Panc1 (cell line): ENCODE data around the gene DUSP16. TPM values are rescaled to one million over a fixed set of nuclear protein-coding genes. Genes with fewer than 3 reads are reported as not detected.

Experiments
- ATAC-seq: fragments of 200-7000 bp; cut with Tn5 transposase; 2 replicates; pipeline ENCODE4 v1.9.1; 2020; ENCODE audit warnings: mild to moderate bottlenecking, moderate library complexity
- BruUV-seq: library from RNA; stranded (reverse); fragments of 400-500 nt; replicated peaks from 2 replicates; lab custom pipeline; 2021; lab: Mats Ljungman, UMichigan
- CTCF ChIA-PET: fragments of 300-600 bp; sonication (Branson Sonifier 250); formaldehyde crosslinking; loops from one replicate; lab custom pipeline; 2022; ENCODE audit warnings: antibody characterized with exemption; lab: Charles Lee
- POLR2A ChIA-PET: fragments of 300-600 bp; sonication (Branson Sonifier 250); formaldehyde crosslinking; loops from one replicate; lab custom pipeline; 2022; ENCODE audit warnings: antibody characterized with exemption; lab: Charles Lee
- DNase-seq: peaks from one replicate; pipeline ENCODE4 v3.0.0-alpha.2; 2010; ENCODE audit warnings: low read depth, low spot score
- H3K27ac ChIP-seq: 2 replicates; pipeline ENCODE4 v1.5.1; 2011; ENCODE audit warnings: mild to moderate bottlenecking, low read length, inconsistent platforms
- H3K27me3 ChIP-seq: fragments of 200-500 bp; sonication (Bioruptor generic); 2 replicates; pipeline ENCODE4 v1.6.0; 2014; ENCODE audit warnings: low read length, inconsistent platforms; ENCODE audit not compliant: control insufficient read depth, insufficient read depth
- H3K36me3 ChIP-seq: fragments of 200-500 bp; sonication (Bioruptor generic); 2 replicates; pipeline ENCODE4 v1.5.1; 2014; ENCODE audit warnings: inconsistent platforms, mild to moderate bottlenecking, low read length, moderate library complexity; ENCODE audit not compliant: control insufficient read depth, insufficient read depth
- H3K4me1 ChIP-seq: 2 replicates; pipeline ENCODE4 v1.5.1; 2011; ENCODE audit warnings: inconsistent platforms, mild to moderate bottlenecking, low read length, moderate library complexity; ENCODE audit not compliant: control insufficient read depth, insufficient read depth
- H3K4me3 ChIP-seq, 2 experiments: 2 replicates each; pipeline ENCODE4 v1.5.1; 2011 to 2012; ENCODE audit warnings: low read depth in 2 of 2, low read length in 2 of 2, mild to moderate bottlenecking in 2 of 2, inconsistent platforms in 1 of 2, moderate library complexity in 1 of 2
- H3K9me3 ChIP-seq: fragments of 200-500 bp; sonication (Bioruptor generic); 2 replicates; pipeline ENCODE4 v1.5.1; 2014; ENCODE audit warnings: low read depth, mild to moderate bottlenecking, inconsistent platforms, low read length, moderate library complexity; ENCODE audit not compliant: control insufficient read depth, insufficient read depth
- CTCF ChIP-seq: fragments of 450-650 bp; IDR thresholded peaks from 2 replicates; pipeline ENCODE4 v1.5.1; 2017; ENCODE audit warnings: mild to moderate bottlenecking
- POLR2AphosphoS5 ChIP-seq: IDR thresholded peaks from 2 replicates; pipeline ENCODE4 v1.6.1; 2012; ENCODE audit warnings: mild to moderate bottlenecking, low read depth, low read length, moderate library complexity
- REST ChIP-seq, 2 experiments: IDR thresholded peaks; 2 replicates each; pipeline ENCODE4 v1.6.1; 2011 to 2012; ENCODE audit warnings: low read depth in 2 of 2, control low read depth in 1 of 2, low read length in 1 of 2, mild to moderate bottlenecking in 1 of 2, moderate library complexity in 1 of 2; ENCODE audit not compliant: insufficient read depth in 1 of 2
- SIN3A ChIP-seq: IDR thresholded peaks from 2 replicates; pipeline ENCODE4 v1.6.1; 2012; ENCODE audit warnings: low read depth, mild to moderate bottlenecking, low read length, moderate library complexity, borderline replicate concordance; ENCODE audit not compliant: insufficient read depth
- TCF7L2 ChIP-seq: IDR thresholded peaks from 2 replicates; pipeline ENCODE4 v1.6.1; 2011; ENCODE audit warnings: mild to moderate bottlenecking, low read depth, low read length, inconsistent platforms
- in situ Hi-C: cut with HindIII; loops from 2 replicates; pipeline ENCODE4 v1.10.0; 2016; ENCODE audit warnings: low sequenced_read_pairs, low pct_unique_long_range_greater_than_20kb
- intact Hi-C: fragments of 100-400 bp; cut with micrococcal nuclease; formaldehyde crosslinking; loops from one replicate; pipeline ENCODE4 v1.10.0; 2022; ENCODE audit not compliant: unreplicated experiment
- total RNA-seq: library from RNA; stranded (reverse); gene quantifications from one replicate; pipeline ENCODE4 v1.2.1, GENCODE V29; 2021; ENCODE audit not compliant: unreplicated experiment

The DUSP16 gene
- total RNA-seq, 1 experiment from 2014 or later: 12.9 TPM

GRCh38 chr12:12533238-12533829 lies 29.3 kb downstream of the DUSP16 start:
- no peaks in the 10 kb centered on the region for H3K27me3 ChIP-seq
- H3K4me1 ChIP-seq: no peaks in the 10 kb centered on the region; the same call in 1 of the 2 replicates
- no peaks in the 10 kb centered on the region for H3K36me3 ChIP-seq
- no peak overlapping the region for H3K27ac ChIP-seq
- CTCF ChIA-PET: no interaction called here
- DNase-seq: no peak
- in situ Hi-C loops: no loop called here
- intact Hi-C loops: no loop called here
- POLR2A ChIA-PET: no interaction called here
- ATAC-seq: no peak
- H3K9me3 ChIP-seq: no peaks in the 10 kb centered on the region
- H3K4me3 ChIP-seq: no peak overlapping the region
- no TSS peak for BruUV-seq
- TF ChIP-seq CTCF: no peak
- no peak for TF ChIP-seq POLR2AphosphoS5
- no peak for TF ChIP-seq TCF7L2
- TF ChIP-seq REST (IDR thresholded peaks at IDR 0.05; ENCODE audit: insufficient read depth in 1 of 2, low read depth in 2 of 2, low read length in 1 of 2): no peak
- no peak for TF ChIP-seq SIN3A

- TF ChIP-seq TCF7L2 (no peak), POLR2AphosphoS5 (no peak), CTCF (no peak), REST (IDR thresholded peaks at IDR 0.05; ENCODE audit: insufficient read depth in 1 of 2, low read depth in 2 of 2, low read length in 1 of 2) (no peak), SIN3A (no peak)
Observed at GRCh38 chr12:12531194-12531593, 31.5 kb downstream of the DUSP16 start.

More at GRCh38 chr12:12531194-12531593, 31.5 kb downstream of the DUSP16 start:
- ATAC-seq (no peak), DNase-seq (no peak)
- Histone ChIP-seq H3K27me3 (no peaks in the 10 kb centered on the region), H3K9me3 (no peaks in the 10 kb centered on the region), H3K27ac (no peak overlapping the region), H3K4me1 (no peaks in the 10 kb centered on the region; the same call in 1 of the 2 replicates), H3K36me3 (no peaks in the 10 kb centered on the region), H3K4me3 (no peak overlapping the region)
- CTCF ChIA-PET: no interaction called here
- no TSS peak for BruUV-seq
- in situ Hi-C loops (no loop called here), intact Hi-C loops (no loop called here)
- POLR2A ChIA-PET: no interaction called here
